Activated CD4-positive, alpha-beta T cell treated with anti-CD3 and anti-CD28 coated beads, Interleukin-2, amount 50 U/mL, for 24 hours (primary cell): ENCODE data around the gene CKAP2L.
"Not testable (repeated sequence)": the region's sequence is repeated elsewhere in the genome, so short reads cannot be mapped to it uniquely, and the experiment has no call there.

ENCODE experiments used
- DNase-seq, 2 donors: peaks; one replicate each; pipeline ENCODE4 v3.0.0-alpha.2; 2020; ENCODE audit warnings: low read depth in 1 of 2, low spot score in 1 of 2

Gene CKAP2L

GRCh38 chr2:112712465-112712864 is 51.9 kb downstream of the CKAP2L start:
- no peak for DNase-seq

DNA sequence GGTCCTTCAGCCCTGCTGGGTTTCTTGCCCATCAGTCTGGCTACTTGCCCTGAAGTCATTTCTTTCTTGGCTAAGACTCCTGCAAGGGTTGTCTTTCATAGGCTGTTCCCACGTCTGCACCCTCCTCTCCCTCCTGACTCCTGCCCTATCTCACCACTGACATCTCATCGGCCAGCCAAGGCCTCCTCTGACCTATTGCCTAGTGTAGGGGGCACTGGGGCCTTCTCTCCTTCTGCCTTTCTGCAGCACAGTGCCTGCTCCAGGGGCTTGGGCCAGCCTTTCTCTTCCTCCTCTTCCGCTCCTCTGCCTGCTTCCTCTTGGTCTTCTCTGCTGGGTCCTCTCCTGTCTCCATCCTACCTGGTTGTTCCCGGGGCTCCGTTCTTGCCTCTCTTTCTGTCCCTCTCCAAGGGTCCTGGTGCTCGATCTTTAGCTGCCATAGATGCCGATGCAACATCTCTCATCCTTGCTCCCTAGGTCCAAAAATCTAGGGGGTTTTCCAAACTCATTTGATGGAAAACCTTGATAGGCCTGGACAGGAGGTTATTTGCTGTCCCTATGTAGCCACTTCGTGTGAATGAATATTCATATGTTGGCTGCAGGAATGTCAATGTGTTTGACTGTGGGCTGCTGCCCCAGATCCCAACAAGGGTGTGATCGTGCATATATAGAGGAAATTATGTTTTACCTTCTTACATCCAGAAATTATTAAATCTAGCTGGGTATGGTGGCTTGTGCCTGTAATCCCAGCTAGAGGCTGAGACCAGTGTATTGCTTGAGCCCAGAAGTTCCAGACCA is 53.3 kb downstream of the CKAP2L start:
- no peak for DNase-seq

GRCh38 chr2:112709703-112710102 is 54.7 kb downstream of the CKAP2L start:
- DNase-seq, result no peak

DNA sequence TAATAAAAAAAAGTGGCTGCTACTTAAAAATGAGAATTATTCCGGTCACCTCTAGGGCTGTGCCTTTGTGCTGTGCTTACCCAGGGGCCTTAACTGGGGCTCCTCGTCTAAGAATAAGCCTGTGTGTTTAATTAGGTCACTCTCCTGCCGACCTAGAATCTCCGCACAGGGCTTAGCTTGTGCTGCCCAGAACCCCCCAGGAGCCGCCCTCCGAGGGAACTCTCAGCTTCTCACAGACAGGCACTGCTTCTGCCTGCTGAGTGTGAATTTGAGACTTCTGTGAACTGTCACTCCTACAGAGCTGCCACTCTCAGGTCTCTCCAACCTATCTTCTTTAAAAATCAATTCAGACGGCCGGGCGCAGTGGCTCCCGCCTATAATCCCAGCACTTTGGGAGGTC is 55.4 kb downstream of the CKAP2L start:
- no peak for DNase-seq

DNA sequence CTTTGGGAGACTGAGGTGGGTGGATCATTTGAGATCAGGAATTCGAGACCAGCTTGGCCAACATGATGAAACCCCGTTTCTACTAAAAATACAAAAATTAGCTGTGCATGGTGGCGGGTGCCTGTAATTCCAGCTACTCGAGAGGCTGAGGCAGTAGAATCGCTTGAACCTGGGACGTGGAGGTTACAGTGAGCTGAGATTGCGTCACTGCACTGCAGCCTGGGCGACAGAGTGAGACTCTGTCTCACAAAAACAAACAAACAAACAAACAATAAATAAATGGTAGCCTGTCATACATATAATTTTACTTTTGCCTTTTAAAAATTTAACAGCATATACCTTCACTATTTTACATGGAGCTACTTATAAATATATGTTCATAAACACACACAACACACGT is 57.5 kb downstream of the CKAP2L start:
- not testable (repeated sequence) for DNase-seq

- no peak for DNase-seq
Observed at GRCh38 chr2:112706170-112706664, 58.2 kb downstream of the CKAP2L start.

DNA sequence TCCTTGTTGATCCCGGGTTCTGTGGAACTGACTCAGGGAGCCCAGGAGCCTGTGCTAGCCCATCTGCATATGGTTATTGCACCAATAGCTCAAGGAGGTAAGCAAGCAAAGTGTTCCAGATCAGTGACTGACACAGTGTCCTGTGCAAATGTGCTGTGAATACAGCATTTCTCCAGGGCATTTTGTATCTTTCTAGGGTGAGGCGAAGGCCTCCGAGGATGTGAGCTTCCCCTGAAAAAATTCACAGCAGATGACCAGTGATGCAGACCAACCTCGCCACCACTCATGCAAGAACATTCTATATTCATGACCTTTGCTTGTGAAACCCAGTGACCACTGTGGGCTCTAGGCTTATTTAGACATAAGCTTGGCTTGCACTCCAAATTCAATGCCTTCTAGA is 58.8 kb downstream of the CKAP2L start:
- DNase-seq, result no peak

- DNase-seq, result no peak
Observed at GRCh38 chr2:112703684-112704083, 60.7 kb downstream of the CKAP2L start.

DNA sequence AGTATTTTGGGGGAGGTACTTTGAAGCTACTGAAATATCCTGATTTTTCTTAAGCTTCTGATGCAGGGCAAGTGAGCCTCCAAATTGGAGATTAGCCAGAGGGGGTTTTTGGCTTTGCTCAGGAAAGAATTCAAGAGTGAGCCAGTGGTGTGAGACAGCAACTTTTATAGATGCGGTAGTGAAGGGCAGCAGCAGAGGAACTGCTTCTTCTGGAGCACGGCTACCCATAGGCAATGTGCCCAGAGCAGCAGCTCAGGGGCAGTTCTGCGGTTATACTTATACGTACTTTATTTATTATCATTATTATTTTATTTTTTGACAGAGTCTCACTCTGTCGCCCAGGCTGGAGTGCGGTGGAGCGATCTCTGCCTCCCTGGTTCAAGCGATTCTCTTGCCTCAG is 63.4 kb downstream of the CKAP2L start:
- DNase-seq, result no peak

DNA sequence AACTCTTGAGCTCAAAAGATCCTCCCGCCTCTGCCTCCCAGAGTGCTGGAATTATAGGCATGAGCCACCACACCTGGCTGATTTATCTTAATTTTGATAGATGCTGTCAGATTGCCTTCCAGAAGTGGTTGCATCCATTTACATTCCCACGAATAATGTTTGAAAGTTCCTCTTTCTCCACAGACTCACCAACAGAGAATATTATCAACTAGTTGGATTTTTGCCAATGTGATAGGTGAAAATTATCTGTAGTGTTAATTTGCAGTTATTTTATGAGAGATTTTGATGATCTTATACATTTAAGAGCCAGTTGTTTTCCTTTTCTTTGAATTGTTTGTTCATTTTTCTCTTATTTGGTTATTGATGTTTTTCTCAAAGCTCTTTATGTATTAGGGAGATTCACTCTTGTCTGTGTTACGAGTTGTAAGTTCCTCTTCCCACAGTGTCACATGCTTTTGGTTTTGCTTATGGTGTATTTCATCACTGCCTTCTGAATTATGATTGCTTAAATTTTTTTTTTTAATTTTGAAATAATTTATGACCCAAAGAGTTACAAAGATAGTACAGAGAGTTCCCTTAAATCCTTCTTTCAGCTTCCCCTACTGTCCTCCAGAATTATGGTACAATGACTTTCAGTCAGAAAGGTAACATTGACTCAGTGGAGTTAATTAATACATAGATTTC is 64.3 kb downstream of the CKAP2L start:
- DNase-seq, result no peak

DNA sequence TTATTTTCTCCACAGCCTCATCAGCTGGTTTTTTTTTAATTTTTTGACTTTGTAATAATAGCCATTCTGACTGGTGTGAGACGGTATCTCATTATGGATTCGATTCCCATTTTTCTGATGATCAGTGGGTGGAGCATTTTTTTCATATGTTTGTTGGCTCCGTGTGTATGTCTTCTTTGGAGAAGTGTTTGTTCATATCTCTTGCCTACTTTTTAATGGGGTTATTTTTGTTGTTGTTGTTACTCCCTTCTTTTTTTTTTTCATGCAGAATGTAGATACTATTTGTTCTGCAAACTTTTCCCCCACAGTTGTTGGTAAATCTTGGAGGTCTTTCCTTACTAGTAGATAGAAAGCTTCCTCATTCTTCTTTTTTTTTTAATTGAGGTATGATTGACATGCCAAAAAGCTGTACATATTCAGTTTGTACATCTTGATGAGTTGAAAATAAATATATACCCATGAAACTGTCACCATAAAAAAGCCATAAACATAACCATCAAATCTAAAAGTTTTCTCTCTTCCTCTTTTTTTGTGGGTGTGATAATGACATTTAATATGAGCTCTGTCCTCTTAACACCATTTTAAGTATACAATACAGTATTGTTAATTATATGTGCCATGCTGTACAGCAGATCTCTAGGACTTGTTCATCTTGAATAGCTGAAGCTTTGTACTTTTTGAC is 65.4 kb downstream of the CKAP2L start:
- DNase-seq, result no peak

DNA sequence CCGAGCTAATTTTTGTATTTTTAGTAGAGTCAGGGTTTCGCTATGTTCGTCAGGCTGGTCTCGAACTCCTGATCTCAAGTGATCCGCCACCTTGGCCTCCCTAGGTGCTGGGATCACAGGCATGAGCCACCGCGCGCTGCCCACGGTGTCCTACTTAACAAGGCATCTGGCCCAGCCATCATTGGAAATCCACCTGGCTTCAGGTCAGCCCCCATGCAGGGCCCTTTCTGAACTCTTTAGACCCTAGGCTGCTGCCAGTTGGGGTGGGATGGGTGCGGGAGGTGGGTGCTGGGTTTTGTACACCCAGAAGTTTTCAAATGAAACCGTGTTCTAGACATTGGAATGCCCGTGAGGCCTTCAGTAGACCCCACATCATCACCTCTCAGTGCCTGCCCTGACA is 70.2 kb downstream of the CKAP2L start:
- no peak for DNase-seq

GRCh38 chr2:112693596-112693995 is 70.8 kb downstream of the CKAP2L start:
- no peak for DNase-seq

DNA sequence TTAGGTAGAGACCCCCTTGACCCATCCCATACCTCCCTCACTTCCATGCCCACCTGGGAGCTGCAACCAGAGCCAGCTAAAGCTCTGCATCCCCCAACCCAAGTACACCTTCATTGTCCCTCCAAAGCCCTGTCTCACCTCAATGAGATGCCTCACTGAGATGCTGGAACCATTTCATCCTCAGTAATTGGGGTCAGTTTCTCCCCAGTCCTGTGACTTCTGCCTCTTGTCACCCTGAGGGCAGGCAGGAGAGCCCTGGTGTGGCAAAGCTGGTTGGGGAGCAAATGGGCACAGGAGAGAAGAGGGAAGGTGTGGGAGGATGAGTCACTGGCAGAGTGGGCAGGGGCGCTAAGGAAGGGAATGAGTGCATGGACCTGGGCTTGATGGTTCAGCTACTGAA is 71.5 kb downstream of the CKAP2L start:
- DNase-seq, result peak in 1 of 2 donors; percentile 13

DNA sequence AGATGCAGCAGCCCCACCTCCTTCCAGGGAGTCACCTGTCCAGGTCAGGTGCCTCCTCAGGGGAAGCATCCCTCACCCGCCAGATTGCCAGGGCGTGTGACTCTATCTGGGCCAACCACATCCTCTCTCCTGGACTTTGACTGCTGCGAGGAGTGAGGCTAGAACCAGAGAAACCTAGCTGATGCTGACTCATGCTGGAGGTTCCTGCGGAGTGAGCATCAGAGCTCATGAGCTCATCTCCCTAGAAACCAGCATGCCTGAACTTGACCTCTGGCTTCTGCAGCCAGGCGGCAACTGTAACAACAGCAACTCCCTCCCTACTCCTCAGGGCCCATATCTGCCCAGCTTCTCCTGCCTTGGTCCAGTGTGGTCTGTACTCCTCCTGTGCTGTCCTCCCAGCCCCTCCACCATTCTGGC is 71.9 kb downstream of the CKAP2L start:
- DNase-seq, result peak in 1 of 2 donors; percentile 37

DNA sequence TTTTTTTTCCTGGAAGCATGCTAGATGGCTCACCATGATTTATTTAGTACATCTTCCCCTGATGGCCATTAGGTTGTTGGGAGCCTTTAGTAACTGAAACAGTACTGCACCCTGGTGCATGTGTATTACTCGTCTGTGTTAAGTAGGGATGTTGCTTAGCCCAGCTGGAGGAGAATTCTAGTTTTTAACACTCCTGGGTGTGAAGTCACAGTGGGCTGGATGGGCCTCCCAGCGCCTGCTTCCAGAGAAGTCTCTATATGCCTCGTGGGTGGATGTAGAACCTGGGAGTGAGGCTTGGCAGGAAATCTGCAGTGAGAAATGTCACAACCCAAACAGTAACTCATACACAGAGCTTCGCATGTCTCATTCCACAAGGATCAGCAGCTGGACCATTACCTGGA is 72.5 kb downstream of the CKAP2L start:
- DNase-seq, result no peak

GRCh38 chr2:112690853-112691401 is 73.5 kb downstream of the CKAP2L start:
- peak; percentile 8 to 50 for DNase-seq

DNA sequence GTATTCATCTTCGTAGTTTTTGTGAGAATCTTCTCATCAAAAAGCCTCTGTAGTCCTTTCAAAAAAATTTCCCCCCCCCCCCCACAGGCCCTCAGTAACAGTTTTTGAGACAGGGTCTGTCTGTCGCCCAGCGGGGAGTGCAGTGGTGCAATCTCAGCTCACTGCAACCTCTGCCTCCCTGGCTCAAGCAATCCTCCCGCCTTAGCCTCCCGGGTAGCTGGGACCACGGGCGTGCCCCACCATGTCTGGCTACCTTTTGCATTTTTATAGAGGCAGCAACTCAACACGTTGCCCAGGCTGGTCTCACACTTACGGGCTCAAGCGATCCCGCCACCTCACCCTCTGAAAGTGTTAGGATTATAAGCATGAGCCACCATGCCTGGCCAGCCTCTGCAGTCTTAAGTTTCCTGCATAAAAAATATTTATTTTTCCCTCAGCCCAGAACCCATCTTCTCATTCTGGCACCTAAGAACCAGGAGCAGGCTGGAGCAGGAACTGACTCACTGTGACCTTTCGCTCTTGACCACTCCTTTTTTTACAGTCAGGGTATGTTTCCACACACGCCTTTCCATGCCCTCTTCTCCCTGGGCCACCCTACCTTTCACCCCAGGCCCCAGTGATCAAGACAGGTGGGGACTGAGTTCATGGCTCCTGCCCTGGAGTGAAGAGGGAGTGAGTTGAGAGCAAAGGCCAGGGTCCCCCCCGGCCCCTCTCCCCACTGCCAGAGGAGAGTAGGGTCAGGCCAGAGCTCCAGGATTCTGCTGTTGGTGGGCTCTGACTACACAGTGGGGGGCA is 76.1 kb downstream of the CKAP2L start:
- no peak for DNase-seq

GRCh38 chr2:112687522-112687921 is 76.9 kb downstream of the CKAP2L start:
- no peak for DNase-seq
